Medulla oblongata (tissue), 1 donor: ENCODE measurements around the gene PRDX6.
"Not testable (repeated sequence)": the region's sequence is repeated elsewhere in the genome, so short reads cannot be mapped to it uniquely, and the experiment has no call there.

Experiments
- DNase-seq: peaks from one replicate; pipeline ENCODE4 v3.0.0-alpha.2; 2015; ENCODE audit errors: extremely low spot score

The PRDX6 gene

GRCh38 chr1:173477286-173478093 lies at the start of gene PRDX6:
TSS of gene PRDX6 (plus strand) at chr1:173477335. CDS start at chr1:173477398, 63 bp downstream.
- DNase-seq: peak; percentile 93

GRCh38 chr1:173429471-173430402 lies 47.4 kb upstream of the PRDX6 start:
- peak; percentile 91 for DNase-seq

- DNase-seq: no peak
Measured at GRCh38 chr1:173430677-173431303, 46.3 kb upstream of the PRDX6 start.

GRCh38 chr1:173431304-173432045 lies 45.7 kb upstream of the PRDX6 start:
- DNase-seq: peak; percentile 98

GRCh38 chr1:173432331-173432730 lies 44.8 kb upstream of the PRDX6 start:
- no peak for DNase-seq

GRCh38 chr1:173433751-173434326 lies 43.3 kb upstream of the PRDX6 start:
- no peak for DNase-seq

- no peak for DNase-seq
Measured at GRCh38 chr1:173436841-173437428, 40.2 kb upstream of the PRDX6 start.

GRCh38 chr1:173438675-173439074 lies 38.5 kb upstream of the PRDX6 start:
- no peak for DNase-seq

- DNase-seq: no peak
Measured at GRCh38 chr1:173440430-173440829, 36.7 kb upstream of the PRDX6 start.

- no peak for DNase-seq
Measured at GRCh38 chr1:173444757-173445156, 32.4 kb upstream of the PRDX6 start.

GRCh38 chr1:173445164-173445563 lies 32.0 kb upstream of the PRDX6 start:
- DNase-seq: no peak

- no peak for DNase-seq
Measured at GRCh38 chr1:173445656-173446055, 31.5 kb upstream of the PRDX6 start.

GRCh38 chr1:173447224-173447623 lies 29.9 kb upstream of the PRDX6 start:
- no peak for DNase-seq

- no peak for DNase-seq
Measured at GRCh38 chr1:173448945-173449344, 28.2 kb upstream of the PRDX6 start.

- DNase-seq: peak; percentile 60
Measured at GRCh38 chr1:173451981-173452380, 25.2 kb upstream of the PRDX6 start.

GRCh38 chr1:173453982-173454381 lies 23.2 kb upstream of the PRDX6 start:
- DNase-seq: no peak

GRCh38 chr1:173454966-173455524 lies 22.1 kb upstream of the PRDX6 start:
- no peak for DNase-seq

GRCh38 chr1:173459885-173460284 lies 17.2 kb upstream of the PRDX6 start:
- DNase-seq: no peak

- DNase-seq: not testable (repeated sequence)
Measured at GRCh38 chr1:173462666-173463065, 14.5 kb upstream of the PRDX6 start.

- not testable (repeated sequence) for DNase-seq
Measured at GRCh38 chr1:173464185-173464584, 12.9 kb upstream of the PRDX6 start.
